ENCODE data around the gene CLIC4.
"Not testable (repeated sequence)": the region's sequence is repeated elsewhere in the genome, so short reads cannot be mapped to it uniquely, and the experiment has no call there.

Gene CLIC4

DNA sequence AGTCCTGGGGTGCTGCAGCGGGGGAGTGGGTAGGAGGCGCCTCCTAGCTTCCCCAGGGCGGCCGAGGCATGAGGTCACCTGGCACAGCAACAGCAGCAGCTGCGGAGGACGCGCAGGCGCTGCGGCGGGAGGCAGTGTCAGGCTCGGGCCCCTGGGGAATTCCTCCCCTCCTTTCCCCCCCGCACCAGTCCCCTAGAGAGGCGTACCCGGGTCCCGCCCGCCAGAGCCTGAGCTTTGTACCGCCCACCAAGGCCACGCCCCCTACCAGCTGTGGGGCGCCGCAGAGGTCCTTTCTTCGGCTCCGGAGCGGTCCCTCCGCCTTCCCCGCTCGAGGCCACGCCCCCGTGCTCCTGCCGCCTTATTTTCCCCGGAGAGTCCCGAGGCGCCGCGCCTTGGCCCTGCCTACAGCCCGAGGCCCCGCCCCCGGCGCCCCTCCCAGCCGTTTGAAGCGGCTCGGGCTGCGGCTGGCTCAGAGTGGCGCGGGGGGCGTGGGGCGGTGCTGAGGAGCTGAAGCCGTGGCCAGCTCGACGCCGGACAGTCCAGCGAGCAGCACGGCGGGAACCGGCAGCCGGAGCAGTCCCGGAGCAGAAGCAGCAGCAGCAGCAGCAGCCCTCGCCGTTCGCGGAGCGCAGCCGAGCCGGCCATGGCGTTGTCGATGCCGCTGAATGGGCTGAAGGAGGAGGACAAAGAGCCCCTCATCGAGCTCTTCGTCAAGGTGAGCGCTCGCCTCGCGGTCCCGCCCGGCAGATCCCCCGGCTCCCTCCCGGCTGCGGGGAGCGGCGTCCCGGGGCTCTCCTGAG lies at the start of gene CLIC4:
Gene CLIC4, plus strand, starts transcription at position 537 of the 800 bp plus-strand sequence. Its CDS starts 107 bp downstream, at position 644.
- DNase-seq: peak; percentile 99

DNA sequence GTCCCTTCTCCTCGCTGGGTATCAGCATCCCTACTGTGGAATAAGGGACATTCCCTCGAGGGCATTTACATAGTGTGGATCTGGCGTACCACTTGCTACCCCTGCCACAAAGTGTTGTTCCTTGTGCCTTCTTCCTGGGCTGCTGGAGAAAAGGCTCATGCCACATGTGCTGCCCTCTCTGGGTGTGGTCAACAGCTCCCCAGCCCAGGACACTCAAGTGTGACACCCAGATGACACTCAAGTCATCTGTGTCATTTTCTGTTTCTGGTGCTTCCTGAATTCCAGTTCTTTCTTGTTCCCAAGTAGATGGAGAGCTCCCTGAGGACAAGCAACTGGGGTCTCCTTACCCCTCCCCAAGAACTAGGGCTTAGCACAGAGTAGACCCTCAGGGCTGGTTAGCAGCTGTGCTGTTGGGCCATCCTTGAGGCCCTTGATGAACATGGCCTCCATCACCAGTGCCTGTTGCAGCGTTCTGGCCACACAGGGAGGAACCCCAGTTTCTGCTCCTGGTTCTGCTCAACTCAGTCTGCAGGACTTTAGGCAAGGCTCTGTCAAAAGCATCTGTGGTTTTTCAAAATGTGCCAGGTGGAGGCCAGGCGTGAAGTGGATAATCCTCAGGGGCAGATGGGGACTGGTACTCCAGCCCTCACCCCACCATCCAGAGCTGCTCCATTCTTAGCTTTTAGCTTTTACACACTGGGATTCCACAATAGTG lies 49.0 kb upstream of the CLIC4 start:
- DNase-seq: no peak

DNA sequence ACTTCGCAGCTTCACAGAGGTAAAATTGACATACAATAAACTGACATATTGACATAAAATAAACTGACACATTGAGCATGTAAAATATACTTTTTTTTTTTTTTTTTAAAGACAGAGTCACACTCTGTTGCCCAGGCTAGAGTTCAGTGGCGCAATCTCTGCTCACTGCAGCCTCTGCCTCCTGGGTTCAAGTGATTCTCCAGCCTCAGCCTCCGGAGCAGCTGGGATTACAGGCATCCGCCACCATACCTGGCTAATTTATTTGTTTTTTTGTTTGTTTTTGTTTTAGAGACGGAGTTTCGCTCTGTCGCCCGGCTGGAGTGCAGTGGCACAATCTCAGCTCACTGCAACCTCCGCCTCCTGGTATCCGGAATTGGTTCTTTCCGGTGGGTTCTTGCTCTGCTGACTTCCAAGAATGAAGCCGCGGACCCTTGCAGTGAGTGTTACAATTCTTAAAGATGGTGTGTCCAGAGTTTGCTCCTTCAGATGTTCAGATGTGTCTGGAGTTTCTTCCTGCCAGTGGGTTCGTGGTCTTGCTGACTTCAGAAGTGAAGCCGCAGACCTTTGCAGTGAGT lies 48.4 kb upstream of the CLIC4 start:
- no peak for DNase-seq

DNA sequence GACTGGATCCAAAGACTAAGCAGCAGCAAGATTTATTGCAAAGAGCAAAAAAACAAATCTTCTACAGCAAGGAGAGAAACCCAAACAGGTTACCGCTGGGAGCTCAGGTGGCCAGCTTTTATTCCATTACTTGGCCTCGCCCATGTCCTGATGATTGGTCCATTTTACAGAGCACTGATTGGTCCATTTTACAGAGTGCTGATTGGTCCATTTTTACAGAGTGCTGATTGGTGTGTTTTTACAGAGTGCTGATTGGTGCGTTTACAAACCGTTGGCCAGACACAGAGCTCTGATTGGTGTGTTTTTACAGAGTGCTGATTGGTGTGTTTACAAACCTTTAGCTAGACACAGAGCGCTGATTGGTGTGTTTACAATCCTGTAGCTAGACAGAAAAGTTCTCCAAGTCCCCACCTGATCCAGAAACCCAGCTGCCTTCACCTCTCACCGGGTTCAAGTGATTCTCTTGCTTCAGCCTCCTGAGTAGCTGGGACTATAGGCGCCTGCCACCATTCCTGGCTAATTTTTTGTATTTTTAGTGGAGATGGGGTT lies 47.7 kb upstream of the CLIC4 start:
- not testable (repeated sequence) for DNase-seq

DNA sequence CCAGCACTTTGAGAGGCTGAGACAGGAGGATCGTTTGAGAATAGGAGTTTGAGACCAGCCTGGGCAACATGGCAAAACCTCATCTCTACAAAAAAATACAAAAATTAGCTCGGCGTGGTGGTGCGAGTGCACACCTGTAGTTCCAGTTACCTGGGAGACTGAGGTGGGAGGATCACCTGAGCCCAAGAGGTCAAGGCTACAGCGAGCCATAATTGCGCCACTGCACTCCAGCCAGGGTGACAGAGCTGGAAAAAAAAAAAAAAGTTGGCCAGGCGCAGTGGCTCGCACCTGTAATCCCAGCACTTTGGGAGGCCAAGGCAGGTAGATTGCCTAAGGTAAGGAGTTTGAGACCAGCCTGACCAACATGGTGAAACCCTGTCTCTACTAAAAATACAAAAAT lies 46.9 kb upstream of the CLIC4 start:
- DNase-seq: not testable (repeated sequence)

DNA sequence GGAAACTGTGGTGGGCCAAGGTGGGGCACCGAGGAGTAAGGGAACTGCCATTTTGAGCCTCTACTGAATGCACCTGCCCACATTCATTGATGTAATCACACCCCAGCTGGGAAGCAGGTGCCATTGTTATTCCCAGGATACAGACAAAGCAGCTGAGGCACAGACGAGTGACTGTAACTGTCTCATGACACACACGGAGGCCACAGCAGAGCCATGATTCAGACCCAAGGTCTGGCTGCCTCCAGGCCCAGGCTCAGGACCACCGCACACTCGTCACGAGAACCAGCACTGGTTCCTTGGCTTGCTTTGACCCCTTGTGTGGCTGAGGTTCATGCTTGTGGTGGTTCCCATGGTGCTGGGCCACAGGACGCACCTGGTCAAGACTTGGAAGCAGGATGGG lies 45.6 kb upstream of the CLIC4 start:
- no peak for DNase-seq

DNA sequence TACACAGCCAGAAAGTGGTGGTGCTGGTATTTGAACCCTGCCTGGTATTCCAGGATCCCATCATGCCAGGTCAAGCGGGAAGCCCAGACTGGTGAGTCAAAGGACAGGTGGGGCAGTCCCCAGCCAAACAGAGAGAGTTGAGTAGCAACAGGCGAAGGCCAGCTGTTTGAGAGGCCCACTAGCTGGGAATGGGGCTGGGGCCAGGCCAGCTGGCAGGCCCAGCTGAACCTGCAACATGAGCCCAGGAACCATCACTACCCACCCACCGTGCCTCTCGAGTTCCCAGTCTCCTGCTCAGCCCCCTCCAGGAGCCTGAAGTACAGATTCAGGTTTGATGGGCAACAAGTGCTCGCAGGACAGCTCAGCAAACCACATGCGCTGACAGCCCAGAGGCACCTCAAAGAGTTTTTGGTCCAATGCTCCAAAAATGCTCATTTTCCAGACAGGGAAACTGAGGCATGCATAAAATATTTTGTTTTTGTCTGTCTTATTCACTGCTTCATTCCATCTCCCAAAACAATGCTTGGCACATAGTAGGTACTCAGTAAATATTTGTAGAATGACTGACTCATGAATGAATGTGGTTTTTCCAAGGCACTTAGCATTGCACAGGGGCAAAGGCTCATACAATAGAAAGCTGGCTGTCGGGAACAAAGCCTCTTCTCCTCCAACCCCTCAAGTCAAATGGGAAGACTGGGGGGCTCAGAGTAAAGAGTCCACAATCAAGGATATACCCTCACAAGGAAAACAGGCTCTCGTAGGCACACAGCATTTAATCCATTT lies 42.5 kb upstream of the CLIC4 start:
- no peak for DNase-seq

DNA sequence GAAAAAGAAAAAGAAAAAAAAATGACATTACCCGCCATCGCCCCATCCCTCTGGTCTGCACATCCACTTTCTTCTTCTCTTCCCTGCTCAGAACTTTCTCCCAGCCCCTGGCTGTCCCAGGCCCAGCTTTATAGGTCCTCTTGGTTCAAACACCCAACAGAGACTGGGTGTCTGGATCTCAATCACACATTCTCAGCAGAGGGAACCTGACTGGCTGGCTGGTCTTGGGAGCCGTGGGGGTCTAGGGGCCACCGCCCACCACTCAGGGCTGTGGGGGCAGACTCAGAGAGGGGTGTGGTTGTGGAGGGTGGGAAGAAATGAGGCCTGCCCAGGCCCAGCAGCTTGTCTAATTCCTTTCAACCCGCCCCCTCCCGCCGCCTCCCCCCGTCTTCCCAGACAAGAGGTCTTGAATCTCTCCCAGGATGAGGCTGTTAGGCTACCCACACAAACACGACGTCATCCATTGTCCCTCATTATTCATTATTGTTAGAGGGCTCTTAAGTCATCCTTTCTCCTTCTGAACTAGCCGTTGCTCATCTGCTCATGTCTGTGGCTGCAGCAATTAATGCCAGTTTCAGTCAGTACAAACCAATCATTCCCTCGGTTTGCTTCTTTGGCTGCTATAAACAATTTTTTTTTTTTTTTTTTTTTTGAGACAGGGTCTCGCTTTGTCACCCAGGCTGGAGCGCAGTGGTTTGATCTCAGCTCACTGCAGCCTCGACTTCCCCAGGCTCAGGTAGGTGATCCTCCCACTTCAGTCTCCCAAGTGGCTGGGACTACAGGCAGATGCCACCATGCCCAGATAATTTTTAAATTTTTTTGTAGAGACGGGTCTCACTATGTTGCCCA lies 40.6 kb upstream of the CLIC4 start:
- DNase-seq: peak; percentile 53

DNA sequence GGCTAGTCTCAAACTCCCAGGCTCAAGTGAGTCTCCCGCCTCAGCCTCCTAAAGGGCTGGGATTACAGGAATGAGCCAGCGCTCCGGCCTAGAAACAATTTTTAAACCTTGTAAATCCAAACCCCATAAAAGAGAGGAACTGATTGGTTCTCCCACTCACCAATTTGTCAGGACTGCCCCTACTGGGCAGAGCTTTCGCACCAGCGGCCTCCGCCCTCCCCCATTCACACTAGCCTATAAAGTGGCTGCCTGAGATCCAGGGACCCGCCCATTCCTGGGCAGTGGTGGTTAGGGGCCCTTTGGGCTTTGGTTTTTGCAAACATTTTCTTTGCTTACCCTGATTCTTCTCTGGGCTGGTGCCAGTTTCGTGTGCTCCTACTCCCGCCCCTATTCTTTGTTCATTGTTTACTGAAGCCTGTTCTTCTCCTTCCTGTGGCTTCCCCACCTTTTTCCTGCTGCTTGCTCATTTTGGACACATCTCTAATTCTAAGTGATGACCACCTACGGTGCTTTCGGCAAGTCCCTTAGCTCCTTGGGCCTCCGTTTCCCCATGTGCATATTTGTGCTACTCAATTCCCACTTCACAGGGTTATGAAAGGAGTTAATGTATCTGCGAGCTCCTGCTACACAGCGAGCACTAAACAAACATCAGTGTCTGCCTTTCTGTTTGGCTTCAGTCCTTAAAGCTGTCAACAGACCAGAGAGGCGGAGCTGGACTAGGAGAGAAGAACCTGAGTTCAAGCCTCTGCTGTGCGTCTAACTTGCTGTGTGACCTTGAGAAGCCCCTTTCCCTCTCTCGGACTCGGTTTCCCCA lies 39.8 kb upstream of the CLIC4 start:
- peak; percentile 92 for DNase-seq

DNA sequence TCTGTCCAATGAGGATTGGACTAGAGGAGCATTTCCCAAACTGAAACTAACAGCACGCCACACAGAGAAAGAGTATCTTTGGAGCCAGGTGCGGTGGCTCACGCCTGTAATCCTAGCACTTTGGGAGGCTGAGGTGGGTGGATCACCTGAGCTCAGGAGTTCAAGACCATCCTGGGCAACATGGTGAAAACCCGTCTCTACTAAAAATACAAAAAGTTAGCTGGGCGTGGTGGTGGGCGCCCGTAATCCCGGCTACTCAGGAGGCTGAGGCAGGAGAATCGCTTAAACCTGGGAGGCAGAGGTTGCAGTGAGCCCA lies 39.2 kb upstream of the CLIC4 start:
- not testable (repeated sequence) for DNase-seq

DNA sequence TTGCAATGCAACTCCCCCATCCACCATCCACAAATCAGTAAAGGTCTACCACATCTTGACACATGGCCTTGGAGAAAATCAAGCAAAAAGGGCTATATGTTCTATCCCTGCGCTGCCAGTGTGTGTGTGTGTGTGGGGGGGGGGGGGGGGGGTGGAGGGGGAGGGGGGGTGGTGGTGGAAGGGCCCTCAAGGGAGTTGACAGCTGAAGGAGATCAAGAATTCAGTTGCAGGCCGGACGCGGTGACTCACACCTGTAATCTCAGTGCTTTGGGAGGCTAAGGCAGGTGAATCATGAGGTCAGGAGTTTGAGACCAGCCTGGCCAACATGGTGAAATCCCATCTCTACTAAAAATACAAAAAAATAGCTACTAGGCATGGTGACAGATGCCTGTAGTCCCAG lies 37.6 kb upstream of the CLIC4 start:
- no peak for DNase-seq

DNA sequence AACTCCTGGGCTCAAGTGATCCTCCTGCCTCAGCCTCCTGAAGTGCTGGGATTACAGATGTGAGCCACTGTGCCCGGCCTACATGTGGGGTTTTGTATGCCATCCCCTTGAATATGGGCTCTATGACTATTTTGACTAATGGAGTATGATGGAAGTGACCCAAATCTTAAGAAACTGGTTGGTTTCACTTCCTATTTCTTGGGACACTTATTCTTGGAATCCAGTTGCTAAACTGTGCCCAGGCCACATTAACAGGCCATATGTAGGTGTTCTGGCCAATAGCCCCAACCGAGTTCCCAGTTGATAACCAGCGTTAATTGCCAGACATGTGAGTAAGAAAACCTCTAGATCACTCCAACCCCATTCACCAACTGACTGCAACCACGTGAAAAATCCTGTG lies 36.3 kb upstream of the CLIC4 start:
- DNase-seq: no peak

DNA sequence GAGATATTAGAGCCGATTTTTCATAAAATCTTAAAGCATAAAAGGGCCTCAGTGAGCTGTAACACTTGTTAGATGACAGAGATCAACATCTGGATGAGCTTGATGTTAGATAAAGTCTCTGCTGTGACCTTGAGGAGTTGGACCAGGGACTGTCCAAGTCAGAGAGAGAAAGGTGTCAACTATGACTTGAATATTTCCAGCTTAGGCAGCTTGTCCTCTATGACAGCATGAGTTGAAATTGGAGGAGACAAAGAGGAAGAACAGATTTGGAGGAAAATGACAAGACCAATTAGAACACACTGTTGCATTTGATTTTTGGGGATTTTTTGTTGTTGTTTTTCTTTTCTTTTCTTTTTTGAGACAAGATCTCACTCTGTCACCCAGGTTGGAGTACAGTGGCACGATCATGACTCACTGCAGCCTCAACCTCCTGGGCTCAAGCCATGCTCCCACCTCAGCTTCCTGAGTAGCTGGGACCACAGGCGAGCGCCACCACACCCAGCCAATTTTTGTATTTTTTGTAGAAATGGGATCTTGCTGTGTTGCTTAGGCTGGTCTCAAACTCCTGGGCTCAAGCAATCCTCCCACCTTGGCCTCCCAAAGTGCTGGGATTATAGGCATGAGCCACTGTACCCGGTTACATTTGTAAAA lies 35.3 kb upstream of the CLIC4 start:
- DNase-seq: no peak

DNA sequence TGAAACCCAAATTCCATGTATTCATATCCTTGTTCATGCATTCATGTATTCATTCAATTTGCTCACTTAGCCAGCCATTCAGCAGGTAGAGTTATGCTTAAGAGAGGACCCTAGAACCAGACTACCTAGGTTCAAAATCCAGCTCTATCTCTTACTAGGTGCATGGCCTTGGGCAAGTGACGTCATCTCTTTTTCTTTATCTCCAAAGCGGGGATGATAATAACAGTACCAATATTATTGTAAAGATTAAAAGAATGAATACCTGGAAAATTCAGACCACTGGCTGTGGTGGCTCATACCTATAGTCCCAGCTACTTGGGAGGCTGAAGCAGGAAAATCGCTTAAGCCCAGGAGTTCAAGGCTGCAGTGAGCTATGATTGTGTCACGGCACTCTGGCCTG lies 33.9 kb upstream of the CLIC4 start:
- DNase-seq: no peak

DNA sequence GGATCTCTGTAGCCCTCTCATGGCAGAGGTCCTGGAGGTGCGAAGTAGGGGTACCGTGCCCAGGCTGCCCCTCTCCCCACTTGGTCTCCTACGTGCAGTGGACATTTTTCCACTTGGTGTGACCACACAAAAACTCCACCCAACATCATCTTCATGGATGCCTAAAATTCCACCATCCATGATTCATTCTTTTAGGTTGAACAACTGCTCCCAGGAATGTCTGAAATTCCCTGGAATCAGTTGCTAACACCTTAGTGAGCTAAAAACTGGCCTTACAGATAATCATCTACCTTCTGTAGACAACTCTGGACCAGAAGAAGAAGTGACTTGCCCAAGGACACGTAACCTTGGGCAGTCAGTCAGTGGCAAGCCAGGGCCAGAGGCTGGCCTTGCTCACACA lies 32.1 kb upstream of the CLIC4 start:
- no peak for DNase-seq

DNA sequence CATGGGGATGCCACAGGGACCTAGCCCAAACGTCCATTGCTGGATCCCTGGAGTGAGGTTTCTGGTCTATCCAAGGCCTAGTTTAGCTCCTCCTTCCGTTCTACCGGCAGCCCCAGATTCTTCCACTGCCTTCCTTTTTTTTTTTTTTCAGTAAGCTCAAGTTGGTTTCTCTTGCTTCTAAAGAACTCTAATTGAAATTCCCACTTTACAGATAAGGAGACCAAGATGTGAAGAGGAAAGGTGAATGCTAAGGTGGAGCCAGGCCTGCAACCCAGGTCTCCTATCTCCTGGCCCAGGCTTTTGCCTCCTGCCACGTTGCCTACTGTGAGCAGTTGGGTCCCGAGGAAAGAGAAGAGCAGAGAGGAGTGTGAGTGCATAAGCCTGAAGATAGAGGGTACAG lies 31.5 kb upstream of the CLIC4 start:
- DNase-seq: no peak

DNA sequence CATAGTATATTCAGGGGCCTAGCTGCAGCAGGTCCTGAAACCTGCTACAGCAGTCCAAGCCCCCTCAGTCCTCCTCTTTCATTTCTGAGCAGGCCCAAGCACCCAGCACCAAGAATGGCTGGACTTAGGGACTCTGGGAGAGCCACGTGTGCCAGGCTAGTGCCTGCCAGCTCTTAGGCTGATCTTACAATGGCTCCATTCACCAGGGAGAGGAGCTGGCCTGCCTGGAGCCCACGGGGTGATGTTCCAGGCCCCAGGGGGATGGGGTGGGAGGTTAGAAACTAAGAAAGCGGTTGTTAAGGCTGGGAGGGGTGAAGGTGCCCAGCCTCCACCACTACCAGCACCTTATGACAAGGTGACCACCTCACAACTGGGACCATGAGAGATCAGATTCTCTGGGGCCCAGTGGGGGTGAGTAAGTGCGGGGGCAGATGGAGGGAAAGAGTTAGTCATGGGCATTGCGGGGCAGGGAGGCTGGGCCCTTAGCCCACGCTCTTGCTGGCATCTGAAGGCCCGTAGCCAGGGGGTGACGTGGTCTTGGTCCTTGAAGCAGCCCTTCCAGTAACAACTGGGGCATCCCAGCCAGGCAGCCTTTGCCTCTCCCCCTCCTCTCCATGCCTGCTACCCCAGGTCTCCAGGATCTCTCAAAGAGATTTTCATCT lies 30.3 kb upstream of the CLIC4 start:
- DNase-seq: no peak

DNA sequence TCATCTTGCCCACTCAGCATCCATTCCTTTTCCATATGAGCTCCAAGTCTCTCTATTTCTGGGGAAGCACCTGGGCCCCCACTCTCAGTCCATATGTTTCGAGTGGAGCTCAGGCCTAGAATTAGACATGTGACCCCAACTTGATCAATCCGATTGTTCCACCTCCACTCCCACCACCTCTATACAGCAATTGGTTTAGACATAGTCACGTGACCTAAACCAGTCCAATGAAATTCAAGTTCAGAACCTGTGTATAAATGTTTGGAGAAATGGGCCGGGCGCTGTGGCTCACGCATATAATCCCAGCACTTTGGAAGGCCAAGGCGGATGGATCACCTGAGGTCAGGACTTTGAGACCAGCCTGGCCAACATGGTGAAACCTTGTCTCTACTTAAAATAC lies 29.6 kb upstream of the CLIC4 start:
- DNase-seq: no peak

DNA sequence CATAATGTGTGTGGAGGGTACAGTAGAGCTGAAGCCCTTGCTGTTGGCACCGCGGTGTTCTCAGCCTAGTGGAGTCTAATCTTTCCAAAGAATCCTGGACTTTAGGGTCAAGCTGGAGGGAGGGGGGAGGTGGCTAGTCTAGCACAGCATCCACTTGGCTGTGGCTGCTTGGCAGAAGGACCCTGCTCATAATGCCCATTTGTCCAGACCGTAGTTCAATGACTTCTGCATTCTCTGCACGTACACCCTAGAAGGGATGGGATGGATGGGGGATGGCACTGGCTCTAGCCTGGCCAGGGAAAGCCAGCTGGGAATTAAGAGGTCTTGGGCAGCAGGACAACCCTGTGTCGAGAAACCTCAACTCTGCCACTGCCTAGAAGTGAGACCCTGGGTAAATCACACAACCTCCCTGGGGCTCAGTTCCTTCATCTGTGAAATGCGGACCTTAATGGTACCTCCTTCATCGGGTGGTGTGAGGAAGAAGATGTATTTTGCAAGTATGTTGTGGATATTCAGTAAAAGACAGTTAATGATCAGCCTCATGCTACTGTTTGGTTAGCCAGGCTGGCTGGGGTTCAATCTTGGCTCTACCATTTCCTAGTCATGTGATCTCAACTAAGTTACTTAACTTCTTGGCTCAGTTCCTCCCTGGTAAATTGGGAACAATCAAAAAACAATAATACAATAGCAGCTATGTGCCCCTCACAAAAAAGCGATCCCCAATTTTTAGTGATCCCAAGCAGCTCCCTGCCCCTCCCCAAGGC lies 27.2 kb upstream of the CLIC4 start:
- no peak for DNase-seq

Data from NCI-H1105 treated with DMSO at 0.1 percent for 48 hours (cell line).